ENCODE results near the gene TJP2.

The TJP2 gene

DNA sequence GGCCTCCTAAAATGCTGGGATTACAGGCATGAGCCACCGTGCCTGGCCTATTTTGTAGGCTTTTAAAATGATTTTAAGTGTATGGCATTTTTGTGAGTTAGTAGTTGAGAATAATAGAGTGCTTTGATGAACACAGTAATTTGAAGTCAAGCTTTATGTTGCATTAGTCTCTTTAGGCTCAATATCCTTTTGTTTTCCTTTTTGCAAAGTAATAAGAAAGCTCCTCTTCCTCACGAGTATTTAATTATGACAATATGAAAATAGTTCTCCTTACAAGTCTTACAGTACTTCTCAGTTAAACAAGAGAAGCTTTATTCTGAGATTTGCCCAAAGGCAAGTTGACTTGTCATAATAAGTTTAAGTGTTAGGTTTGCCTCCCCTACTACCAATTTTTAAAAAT lies 69.0 kb downstream of the TJP2 start (continued):
- TF ChIP-seq, protein P1, sequence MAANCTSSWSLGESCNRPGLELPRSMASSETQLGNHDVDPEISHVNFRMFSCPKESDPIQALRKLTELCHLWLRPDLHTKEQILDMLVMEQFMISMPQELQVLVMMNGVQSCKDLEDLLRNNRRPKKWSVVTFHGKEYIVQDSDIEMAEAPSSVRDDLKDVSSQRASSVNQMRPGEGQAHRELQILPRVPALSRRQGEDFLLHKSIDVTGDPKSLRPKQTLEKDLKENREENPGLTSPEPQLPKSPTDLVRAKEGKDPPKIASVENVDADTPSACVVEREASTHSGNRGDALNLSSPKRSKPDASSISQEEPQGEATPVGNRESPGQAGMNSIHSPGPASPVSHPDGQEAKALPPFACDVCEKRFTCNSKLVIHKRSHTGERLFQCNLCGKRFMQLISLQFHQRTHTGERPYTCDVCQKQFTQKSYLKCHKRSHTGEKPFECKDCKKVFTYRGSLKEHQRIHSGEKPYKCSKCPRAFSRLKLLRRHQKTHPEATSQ (tag by site-specific recombination; IDR thresholded peaks at IDR 0.05): no peak
- TF ChIP-seq ZNF514 (tag by site-specific recombination; IDR thresholded peaks at IDR 0.05): no peak
- TF ChIP-seq, protein P2, sequence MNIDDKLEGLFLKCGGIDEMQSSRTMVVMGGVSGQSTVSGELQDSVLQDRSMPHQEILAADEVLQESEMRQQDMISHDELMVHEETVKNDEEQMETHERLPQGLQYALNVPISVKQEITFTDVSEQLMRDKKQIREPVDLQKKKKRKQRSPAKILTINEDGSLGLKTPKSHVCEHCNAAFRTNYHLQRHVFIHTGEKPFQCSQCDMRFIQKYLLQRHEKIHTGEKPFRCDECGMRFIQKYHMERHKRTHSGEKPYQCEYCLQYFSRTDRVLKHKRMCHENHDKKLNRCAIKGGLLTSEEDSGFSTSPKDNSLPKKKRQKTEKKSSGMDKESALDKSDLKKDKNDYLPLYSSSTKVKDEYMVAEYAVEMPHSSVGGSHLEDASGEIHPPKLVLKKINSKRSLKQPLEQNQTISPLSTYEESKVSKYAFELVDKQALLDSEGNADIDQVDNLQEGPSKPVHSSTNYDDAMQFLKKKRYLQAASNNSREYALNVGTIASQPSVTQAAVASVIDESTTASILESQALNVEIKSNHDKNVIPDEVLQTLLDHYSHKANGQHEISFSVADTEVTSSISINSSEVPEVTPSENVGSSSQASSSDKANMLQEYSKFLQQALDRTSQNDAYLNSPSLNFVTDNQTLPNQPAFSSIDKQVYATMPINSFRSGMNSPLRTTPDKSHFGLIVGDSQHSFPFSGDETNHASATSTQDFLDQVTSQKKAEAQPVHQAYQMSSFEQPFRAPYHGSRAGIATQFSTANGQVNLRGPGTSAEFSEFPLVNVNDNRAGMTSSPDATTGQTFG (tag by site-specific recombination; IDR thresholded peaks at IDR 0.05; ENCODE audit: borderline replicate concordance): no peak
- no peak for TF ChIP-seq HOXC10 (CRISPR knock-in tag; IDR thresholded peaks at IDR 0.05)
- TF ChIP-seq ZEB2 (tag by site-specific recombination; IDR thresholded peaks at IDR 0.05): no peak
- no peak for TF ChIP-seq ZNF221 (tag by site-specific recombination; IDR thresholded peaks at IDR 0.05; ENCODE audit: borderline replicate concordance)
- TF ChIP-seq ZNF211 (tag by site-specific recombination; IDR thresholded peaks at IDR 0.05; ENCODE audit: low read depth): no peak

DNA sequence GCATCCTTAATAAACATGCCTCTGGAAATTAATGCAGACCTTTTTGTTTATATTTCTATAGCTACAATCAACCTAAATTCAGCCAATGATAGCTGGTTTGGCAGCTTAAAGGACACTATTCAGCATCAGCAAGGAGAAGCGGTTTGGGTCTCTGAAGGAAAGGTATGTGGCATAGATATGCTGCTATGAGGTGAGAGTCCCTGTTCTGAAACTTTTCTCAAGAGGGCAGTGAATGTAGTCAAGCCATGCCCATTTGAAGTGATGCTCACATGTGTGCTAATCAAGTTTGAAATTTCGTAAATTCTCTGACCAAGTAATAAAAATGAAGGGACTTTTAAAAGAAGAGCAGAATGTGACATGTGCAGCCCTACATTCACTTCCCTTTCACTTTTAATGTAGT lies 72.6 kb downstream of the TJP2 start:
- ChIA-PET POLR2A (no interaction called here), CTCF (interaction anchor here (0.6 to 1.4 kb wide), 4 partner anchors 15 to 249 kb away, joined by 3 to 4 read pairs (median 4); no protein-coding TSS in a partner anchor)
- no peaks in the 10 kb centered on the region for H3K4me1 ChIP-seq (ENCODE audit: control insufficient read depth, insufficient read depth, low read length)
- TF ChIP-seq ZNF561 (tag by site-specific recombination; IDR thresholded peaks at IDR 0.05; ENCODE audit: borderline replicate concordance): no peak
- H3K4me3 ChIP-seq (ENCODE audit: low read depth, low read length): no peak overlapping the region
- H3K27ac ChIP-seq (ENCODE audit: extremely low read depth, low read depth, low read length): no peak overlapping the region
- H3K9me3 ChIP-seq (ENCODE audit: control insufficient read depth, insufficient read depth, low read depth, low read length): no peaks in the 10 kb centered on the region
- peaks cover 0 to 47% of the 10 kb centered on the region in 2 experiments; a peak in 2 of 3 replicates for H3K36me3 ChIP-seq (ENCODE audit: control insufficient read depth in 2 of 2, insufficient read depth in 1 of 2, low read length in 2 of 2)

DNA sequence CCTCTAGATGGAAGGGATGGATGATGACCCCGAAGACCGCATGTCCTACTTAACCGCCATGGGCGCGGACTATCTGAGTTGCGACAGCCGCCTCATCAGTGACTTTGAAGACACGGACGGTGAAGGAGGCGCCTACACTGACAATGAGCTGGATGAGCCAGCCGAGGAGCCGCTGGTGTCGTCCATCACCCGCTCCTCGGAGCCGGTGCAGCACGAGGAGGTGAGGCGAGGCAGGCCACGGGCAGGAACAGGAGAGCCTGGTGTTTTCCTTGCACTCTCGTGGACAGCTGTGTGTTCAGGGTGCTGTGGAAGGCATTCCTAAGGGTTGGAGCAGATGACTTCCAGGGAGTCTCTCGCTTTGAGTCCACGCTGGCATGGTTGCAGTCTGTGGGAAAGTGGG lies 73.9 kb downstream of the TJP2 start:
- CTCF ChIA-PET: no interaction called here
- H3K36me3 ChIP-seq (ENCODE audit: control insufficient read depth in 2 of 2, insufficient read depth in 1 of 2, low read length in 2 of 2): peaks cover 0 to 60% of the 10 kb centered on the region in 2 experiments; a peak in 2 of 3 replicates
- H3K4me3 ChIP-seq (ENCODE audit: low read depth, low read length): no peak overlapping the region
- no peaks in the 10 kb centered on the region for H3K9me3 ChIP-seq (ENCODE audit: control insufficient read depth, insufficient read depth, low read depth, low read length)
- TF ChIP-seq ZFP69B (tag by site-specific recombination; IDR thresholded peaks at IDR 0.05) (no peak), ZXDB (tag by site-specific recombination; IDR thresholded peaks at IDR 0.05) (no peak), SALL2 (tag by site-specific recombination; IDR thresholded peaks at IDR 0.05; ENCODE audit: borderline replicate concordance) (no peak), ZNF514 (tag by site-specific recombination; IDR thresholded peaks at IDR 0.05) (no peak)
- H3K4me1 ChIP-seq (ENCODE audit: control insufficient read depth, insufficient read depth, low read length): no peaks in the 10 kb centered on the region
- no peak overlapping the region for H3K27ac ChIP-seq (ENCODE audit: extremely low read depth, low read depth, low read length)
- POLR2A ChIA-PET: no interaction called here

DNA sequence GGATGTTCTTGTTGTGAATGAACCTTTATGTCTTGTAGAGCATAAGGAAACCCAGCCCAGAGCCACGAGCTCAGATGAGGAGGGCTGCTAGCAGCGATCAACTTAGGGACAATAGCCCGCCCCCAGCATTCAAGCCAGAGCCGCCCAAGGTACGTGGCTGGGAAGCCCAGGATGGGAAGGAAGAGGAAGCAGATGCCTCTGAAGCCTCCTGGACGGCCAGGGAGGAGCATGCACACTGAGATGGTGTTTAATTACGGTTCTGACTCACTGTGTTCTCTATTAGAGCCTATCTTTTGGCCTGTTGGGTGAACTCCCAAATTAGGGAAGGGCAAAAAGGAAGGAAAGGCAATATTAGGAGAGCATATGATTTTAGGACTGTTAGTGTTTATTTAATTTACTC lies 75.3 kb downstream of the TJP2 start:
- Histone ChIP-seq H3K4me1 (ENCODE audit: control insufficient read depth, insufficient read depth, low read length) (no peaks in the 10 kb centered on the region), H3K4me3 (ENCODE audit: low read depth, low read length) (no peak overlapping the region), H3K27ac (ENCODE audit: extremely low read depth, low read depth, low read length) (no peak overlapping the region), H3K9me3 (ENCODE audit: control insufficient read depth, insufficient read depth, low read depth, low read length) (no peaks in the 10 kb centered on the region), H3K36me3 (ENCODE audit: control insufficient read depth in 2 of 2, insufficient read depth in 1 of 2, low read length in 2 of 2) (peaks cover 0 to 73% of the 10 kb centered on the region in 2 experiments; a peak in 2 of 3 replicates)
- ChIA-PET POLR2A (no interaction called here), CTCF (no interaction called here)
- TF ChIP-seq SETDB1 (IDR thresholded peaks at IDR 0.05; ENCODE audit: insufficient read length, low read length): no peak
- no peak for TF ChIP-seq ZSCAN23 (tag by site-specific recombination; IDR thresholded peaks at IDR 0.05)
- no peak for TF ChIP-seq ZNF837 (tag by site-specific recombination; IDR thresholded peaks at IDR 0.05)
- TF ChIP-seq WT1 (tag by site-specific recombination; IDR thresholded peaks at IDR 0.05): no peak
- TF ChIP-seq BCL11A (tag by site-specific recombination; IDR thresholded peaks at IDR 0.05; ENCODE audit: low read depth): no peak
- no peak for TF ChIP-seq GLI4 (tag by site-specific recombination; IDR thresholded peaks at IDR 0.05)
- no peak for TF ChIP-seq ZBTB21 (tag by site-specific recombination; IDR thresholded peaks at IDR 0.05)
- TF ChIP-seq, protein P3, sequence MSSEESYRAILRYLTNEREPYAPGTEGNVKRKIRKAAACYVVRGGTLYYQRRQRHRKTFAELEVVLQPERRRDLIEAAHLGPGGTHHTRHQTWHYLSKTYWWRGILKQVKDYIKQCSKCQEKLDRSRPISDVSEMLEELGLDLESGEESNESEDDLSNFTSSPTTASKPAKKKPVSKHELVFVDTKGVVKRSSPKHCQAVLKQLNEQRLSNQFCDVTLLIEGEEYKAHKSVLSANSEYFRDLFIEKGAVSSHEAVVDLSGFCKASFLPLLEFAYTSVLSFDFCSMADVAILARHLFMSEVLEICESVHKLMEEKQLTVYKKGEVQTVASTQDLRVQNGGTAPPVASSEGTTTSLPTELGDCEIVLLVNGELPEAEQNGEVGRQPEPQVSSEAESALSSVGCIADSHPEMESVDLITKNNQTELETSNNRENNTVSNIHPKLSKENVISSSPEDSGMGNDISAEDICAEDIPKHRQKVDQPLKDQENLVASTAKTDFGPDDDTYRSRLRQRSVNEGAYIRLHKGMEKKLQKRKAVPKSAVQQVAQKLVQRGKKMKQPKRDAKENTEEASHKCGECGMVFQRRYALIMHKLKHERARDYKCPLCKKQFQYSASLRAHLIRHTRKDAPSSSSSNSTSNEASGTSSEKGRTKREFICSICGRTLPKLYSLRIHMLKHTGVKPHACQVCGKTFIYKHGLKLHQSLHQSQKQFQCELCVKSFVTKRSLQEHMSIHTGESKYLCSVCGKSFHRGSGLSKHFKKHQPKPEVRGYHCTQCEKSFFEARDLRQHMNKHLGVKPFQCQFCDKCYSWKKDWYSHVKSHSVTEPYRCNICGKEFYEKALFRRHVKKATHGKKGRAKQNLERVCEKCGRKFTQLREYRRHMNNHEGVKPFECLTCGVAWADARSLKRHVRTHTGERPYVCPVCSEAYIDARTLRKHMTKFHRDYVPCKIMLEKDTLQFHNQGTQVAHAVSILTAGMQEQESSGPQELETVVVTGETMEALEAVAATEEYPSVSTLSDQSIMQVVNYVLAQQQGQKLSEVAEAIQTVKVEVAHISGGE (tag by site-specific recombination; conservative IDR thresholded peaks at IDR 0.05; ENCODE audit: low read depth): no peak
- no peak for TF ChIP-seq ZXDB (tag by site-specific recombination; IDR thresholded peaks at IDR 0.05)
- no peak for TF ChIP-seq ZNF169 (tag by site-specific recombination; IDR thresholded peaks at IDR 0.05)
- TF ChIP-seq, protein P1 (tag by site-specific recombination; IDR thresholded peaks at IDR 0.05): no peak
- TF ChIP-seq KLF8 (tag by site-specific recombination; IDR thresholded peaks at IDR 0.05): no peak
- TF ChIP-seq ZNF121 (tag by site-specific recombination; IDR thresholded peaks at IDR 0.05): no peak
